HG03457 (cell line): Measurements from ENCODE around the gene FXYD5.
"Not testable (repeated sequence)": the region's sequence is repeated elsewhere in the genome, so short reads cannot be mapped to it uniquely, and the experiment has no call there.

Source experiments
- ATAC-seq: cut with Tn5 transposase; IDR thresholded peaks from one replicate; pipeline ENCODE4 v1.9.1; 2021; ENCODE audit warnings: moderate number of reproducible peaks; ENCODE audit not compliant: unreplicated experiment

The FXYD5 gene

DNA sequence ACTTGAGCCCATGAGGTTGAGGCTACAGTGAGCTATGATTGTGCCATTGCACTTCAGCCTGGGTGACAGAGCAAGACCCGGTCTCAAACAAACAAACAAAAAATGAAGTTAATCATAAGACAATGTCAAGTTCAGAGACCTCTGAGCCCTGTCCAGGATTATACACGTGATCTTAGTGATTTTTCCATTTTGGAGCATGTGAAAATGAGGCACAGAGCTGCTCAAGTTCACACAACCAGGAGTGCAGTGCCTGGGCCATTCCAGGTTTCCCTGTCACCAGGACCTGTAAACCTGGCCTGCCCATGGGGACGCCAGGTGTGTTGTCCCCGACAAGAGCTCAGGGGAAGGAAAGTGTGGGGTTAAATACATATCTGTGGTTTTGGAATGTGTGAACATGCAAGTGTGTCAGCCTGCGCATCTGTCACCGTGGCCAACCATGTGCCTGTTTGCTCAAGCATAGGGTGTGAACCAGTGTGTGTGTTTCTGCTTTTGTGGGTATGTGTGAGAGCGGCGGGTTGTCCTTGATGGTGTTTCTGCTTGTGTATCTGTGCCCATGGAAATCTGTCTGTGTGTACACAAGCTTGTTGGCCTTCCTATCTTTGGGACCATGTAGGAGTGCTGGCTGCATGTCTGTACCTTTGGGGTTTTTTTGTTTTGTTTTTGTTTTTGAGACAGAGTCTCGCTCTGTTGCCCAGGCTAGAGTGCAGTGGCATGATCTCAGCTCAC lies 17.4 kb upstream of the FXYD5 start:
- no peak for ATAC-seq

GRCh38 chr19:35138305-35138892 lies 16.1 kb upstream of the FXYD5 start, which contains the start of gene FXYD1:
Gene FXYD1 (plus strand): TSS chr19:35138824. CDS start chr19:35140080, 1,256 bp downstream.
- ATAC-seq: no peak

GRCh38 chr19:35140207-35140961 lies 14.2 kb upstream of the FXYD5 start:
- ATAC-seq: no peak

GRCh38 chr19:35140962-35141836 lies 13.3 kb upstream of the FXYD5 start:
- ATAC-seq: peak; percentile 54

DNA sequence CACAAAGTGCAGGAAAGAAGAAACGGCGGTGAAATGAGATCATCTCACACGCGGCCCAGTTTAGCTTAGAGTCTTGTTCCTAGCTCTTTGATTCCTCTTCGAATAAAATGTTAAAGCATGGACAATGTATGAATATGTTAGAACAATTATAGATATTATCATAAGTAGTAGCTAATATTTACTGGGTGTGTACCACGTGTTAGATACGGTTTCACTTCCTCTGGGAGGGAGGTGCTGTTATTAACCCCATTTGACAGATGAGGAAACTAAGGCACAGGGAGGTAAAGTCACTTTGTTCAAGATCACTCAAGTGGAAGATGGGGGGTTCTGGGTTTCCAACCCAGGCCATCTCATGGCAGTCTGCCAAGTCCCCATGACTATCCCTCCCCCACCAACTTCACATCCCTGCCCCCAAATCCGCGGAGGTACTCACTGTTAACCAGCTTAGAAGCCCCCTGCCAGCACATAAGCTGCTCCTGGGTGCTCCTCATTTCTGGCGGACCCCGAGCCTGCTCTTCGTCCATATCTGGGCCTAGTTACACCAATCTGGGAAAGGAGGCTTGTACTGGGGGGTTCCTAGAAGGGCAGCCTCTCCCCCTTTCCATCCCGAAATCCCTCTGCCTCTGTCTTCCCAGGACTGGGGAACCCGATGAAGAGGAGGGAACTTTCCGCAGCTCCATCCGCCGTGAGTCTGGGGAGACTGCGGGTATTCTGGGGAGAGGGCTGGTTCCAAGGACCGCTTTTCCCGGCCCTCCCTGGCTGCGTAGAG lies 12.5 kb upstream of the FXYD5 start:
- no peak for ATAC-seq

GRCh38 chr19:35142606-35143230 lies 11.8 kb upstream of the FXYD5 start:
- no peak for ATAC-seq

GRCh38 chr19:35143231-35143715 lies 11.3 kb upstream of the FXYD5 start, which contains the start of gene FXYD7:
Gene FXYD7 (plus strand): TSS chr19:35143255. CDS start chr19:35143334, 79 bp downstream.
- ATAC-seq: no peak

DNA sequence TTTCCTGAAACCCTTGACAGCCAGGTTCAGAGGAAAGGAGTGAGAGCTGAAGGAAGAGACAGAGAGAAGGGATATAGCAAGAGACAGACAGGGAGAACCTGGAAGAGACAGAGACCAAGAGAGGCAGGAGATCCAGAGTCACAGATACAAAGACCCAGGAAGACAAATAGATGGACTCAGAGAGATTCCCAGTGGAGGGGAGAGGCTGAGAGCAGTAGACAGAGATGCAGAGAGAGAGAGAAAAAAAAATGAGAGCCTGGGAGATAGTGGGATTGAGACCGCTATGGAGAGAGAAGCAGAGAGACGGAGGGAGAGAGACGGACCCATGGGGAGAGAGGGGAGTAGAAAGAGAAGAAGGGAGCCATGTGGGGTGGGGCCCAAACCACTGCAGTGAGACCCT lies 10.7 kb upstream of the FXYD5 start:
- no peak for ATAC-seq

GRCh38 chr19:35144259-35144599 lies 10.3 kb upstream of the FXYD5 start:
- ATAC-seq: no peak

DNA sequence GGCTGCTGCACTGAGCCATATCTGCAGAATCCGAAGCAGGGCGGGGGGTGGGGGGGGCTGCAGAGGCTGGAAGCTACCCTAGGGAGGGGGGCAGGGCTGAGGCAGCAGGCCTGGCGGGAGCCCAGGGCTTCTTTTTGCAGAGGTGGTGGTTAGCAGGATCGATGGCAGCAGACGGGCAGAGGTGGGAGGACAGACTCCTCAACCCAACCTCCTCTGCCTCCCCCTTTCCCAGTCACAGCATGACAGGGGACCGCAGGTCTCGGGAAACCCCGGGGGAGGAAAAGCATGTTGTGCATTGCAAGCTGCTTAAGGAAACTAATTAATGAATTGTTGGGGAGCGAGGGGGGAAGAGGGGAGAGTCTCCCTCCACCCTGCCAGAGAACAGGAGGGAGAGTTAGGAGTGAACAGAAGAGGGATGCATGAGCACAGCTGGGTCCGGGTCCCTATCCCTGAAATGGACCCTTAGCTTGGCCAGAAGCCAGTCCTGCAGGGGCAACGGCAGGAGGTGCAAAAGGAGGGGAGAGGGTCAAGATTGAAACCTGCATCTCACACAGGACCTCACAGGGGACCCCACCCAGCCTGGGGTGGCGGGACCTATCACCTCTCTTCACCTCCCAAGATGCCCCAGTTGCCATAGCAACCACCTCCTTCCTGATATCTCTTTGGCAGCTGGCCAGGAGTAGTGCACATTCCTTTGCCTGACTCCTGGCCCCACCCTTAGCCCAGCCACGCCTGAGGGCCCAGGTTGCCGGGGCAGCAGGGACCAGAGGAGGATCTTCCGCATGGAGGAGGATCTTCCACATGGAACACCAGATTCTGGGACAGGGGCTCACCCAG lies 9.7 kb upstream of the FXYD5 start:
- ATAC-seq: no peak

DNA sequence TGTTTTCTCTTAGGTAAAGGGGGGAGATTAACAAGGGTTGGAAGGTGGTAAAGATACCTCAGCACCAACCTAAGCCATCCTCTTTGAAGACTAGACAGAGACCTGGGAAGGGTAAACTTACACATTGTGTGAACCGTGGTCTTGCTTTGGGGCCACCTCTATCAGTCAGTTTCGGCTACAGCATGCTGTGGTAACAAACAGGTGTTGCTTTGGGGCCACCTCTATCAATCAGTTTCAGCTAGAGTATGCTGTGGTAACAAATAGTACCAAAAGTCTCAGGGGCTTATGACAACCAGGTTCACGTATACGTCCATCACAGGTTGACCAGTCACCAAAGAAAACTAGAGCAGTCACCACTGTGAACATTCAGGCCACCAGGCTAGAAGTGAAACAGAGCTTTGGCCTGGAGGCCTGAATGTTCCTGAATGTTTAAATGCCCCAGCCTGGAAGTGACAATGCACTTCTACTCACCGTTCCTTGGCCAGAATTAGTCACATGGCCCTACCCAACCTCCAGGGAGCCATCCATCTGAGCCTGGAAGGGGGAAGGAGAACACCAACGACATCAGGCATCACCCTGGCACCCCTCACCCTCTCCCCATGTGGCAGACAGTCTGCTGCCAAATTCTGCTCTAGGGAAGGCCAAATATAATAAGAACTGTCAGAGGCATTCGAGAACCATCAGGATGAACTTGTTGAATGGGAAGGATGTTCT lies 7.6 kb upstream of the FXYD5 start:
- no peak for ATAC-seq

DNA sequence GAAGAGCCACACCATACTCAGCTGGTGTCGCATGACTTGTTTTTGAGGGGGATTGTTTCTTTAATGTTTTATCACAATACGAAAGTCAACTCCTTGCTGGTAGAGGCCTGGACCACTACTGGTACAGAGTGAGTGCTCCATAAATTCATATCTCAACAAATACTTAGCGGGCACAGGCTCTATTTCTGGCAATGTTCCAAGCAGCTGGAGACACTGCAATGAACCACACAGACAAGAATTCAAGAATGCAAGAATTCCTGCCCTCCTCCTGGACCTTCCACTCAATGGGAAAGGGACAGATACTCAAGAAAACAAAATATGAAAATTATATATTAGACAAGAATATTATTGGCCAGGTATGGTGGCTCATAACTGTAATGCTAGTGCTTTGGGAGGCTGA lies 5.1 kb upstream of the FXYD5 start:
- ATAC-seq: no peak

GRCh38 chr19:35150445-35150844 lies 4.1 kb upstream of the FXYD5 start:
- ATAC-seq: no peak

DNA sequence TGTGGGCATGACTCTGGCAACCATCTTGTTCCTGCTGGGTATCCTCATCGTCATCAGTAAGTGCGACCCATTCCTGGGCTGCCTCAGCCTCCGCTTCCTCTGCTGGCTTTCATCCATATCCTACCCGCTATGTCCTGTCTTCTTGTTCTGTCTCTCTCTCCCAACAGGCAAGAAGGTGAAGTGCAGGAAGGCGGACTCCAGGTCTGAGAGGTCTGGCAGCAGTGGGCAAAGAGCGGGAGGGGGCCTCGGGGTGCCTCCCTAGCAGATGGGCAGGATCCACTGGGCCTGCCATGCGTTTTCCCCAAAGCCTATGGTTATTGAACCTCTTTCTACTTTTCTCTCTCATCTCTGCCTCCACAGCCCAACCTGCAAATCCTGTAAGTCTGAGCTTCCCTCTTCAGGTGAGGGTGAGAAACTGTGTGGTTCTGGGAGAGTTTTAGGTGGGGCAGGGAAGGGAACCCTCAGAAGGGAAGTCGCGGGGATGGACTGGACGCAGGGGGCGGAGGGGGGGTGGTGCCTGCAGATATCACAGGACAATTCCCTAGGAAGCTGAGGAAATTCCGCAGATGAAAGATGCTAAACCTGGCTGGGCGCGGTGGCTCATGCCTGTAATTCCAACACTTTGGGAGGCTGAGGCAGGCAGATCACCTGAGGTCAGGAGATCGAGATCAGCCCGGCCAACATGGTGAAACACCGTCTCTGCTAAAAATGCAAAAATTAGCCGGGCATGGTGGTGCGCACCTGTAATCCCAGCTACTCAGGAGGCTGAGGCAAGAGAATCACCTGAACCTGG lies 3.1 kb upstream of the FXYD5 start:
- ATAC-seq: no peak

GRCh38 chr19:35153129-35153522 lies 1.4 kb upstream of the FXYD5 start:
- not testable (repeated sequence) for ATAC-seq

GRCh38 chr19:35153701-35154524 lies 622 bp upstream of the FXYD5 start:
- ATAC-seq: no peak
